Measurements from ENCODE around the gene RYR1. TPM values are rescaled to one million over a fixed set of nuclear protein-coding genes. Genes with fewer than 3 reads are reported as not detected.

RYR1 gene
- total RNA-seq, 4 donors from 2014 or later, result 0.82 to 1.6 (median 1.5) TPM

- TF ChIP-seq CTCF (IDR thresholded peaks at IDR 0.05), result no peak
- no peak for TF ChIP-seq EP300 (IDR thresholded peaks at IDR 0.05)
- TF ChIP-seq POLR2AphosphoS5 (IDR thresholded peaks at IDR 0.05), result no peak
- H3K27me3 ChIP-seq, result peaks cover 91% of the 10 kb centered on the region
- H3K4me1 ChIP-seq, result peaks cover 0 to 8% (median 0%) of the 10 kb centered on the region in 3 donors
- no peaks in the 10 kb centered on the region for H3K9me3 ChIP-seq
- H3K36me3 ChIP-seq, result no peaks in the 10 kb centered on the region
- no peak overlapping the region for H3K27ac ChIP-seq
- ATAC-seq, result no peak
- WGBS, 2 donors (ENCODE audit: low coverage in 1 of 2), result 33 to 83% methylated on average over 1 to 2 of the region's 2 CpGs
- no peak overlapping the region for H3K4me3 ChIP-seq
Observed at GRCh38 chr19:38437917-38438316, 4.4 kb downstream of the RYR1 start.

GRCh38 chr19:38440592-38440991 is 7.1 kb downstream of the RYR1 start:
- H3K27ac ChIP-seq, result no peak overlapping the region
- ATAC-seq, result no peak
- H3K4me3 ChIP-seq, result no peak overlapping the region
- no peaks in the 10 kb centered on the region for H3K9me3 ChIP-seq
- no peak for TF ChIP-seq POLR2AphosphoS5 (IDR thresholded peaks at IDR 0.05)
- no peak for TF ChIP-seq EP300 (IDR thresholded peaks at IDR 0.05)
- no peak for TF ChIP-seq POLR2A (IDR thresholded peaks at IDR 0.05)
- TF ChIP-seq CTCF (IDR thresholded peaks at IDR 0.05), result no peak
- peaks cover 68% of the 10 kb centered on the region for H3K27me3 ChIP-seq
- whole genome bisulfite sequencing, 2 donors (ENCODE audit: low coverage in 1 of 2), result 55 to 70% methylated on average over 3 to 5 of the region's 14 CpGs
- H3K4me1 ChIP-seq, result no peaks in the 10 kb centered on the region
- no peaks in the 10 kb centered on the region for H3K36me3 ChIP-seq

GRCh38 chr19:38441657-38442348 is 8.3 kb downstream of the RYR1 start:
- Histone ChIP-seq H3K36me3 (no peaks in the 10 kb centered on the region), H3K4me1 (no peaks in the 10 kb centered on the region), H3K4me3 (no peak overlapping the region), H3K27me3 (peaks cover 56% of the 10 kb centered on the region), H3K27ac (no peak overlapping the region), H3K9me3 (no peaks in the 10 kb centered on the region)
- WGBS, 2 donors (ENCODE audit: low coverage in 1 of 2), result 34 to 47% methylated on average over 5 to 6 of the region's 7 CpGs
- TF ChIP-seq POLR2A (IDR thresholded peaks at IDR 0.05) (no peak), CTCF (IDR thresholded peaks at IDR 0.05) (no peak), EP300 (IDR thresholded peaks at IDR 0.05) (no peak), POLR2AphosphoS5 (IDR thresholded peaks at IDR 0.05) (no peak)
- ATAC-seq, result no peak

GRCh38 chr19:38442736-38443135 is 9.2 kb downstream of the RYR1 start:
- H3K27ac ChIP-seq, result no peak overlapping the region
- 43 to 67% methylated on average over 1 to 2 of the region's 9 CpGs for WGBS, 2 donors (ENCODE audit: low coverage in 1 of 2)
- no peak overlapping the region for H3K4me3 ChIP-seq
- H3K36me3 ChIP-seq, result no peaks in the 10 kb centered on the region
- H3K9me3 ChIP-seq, result no peaks in the 10 kb centered on the region
- no peak for ATAC-seq
- peaks cover 48% of the 10 kb centered on the region for H3K27me3 ChIP-seq
- TF ChIP-seq POLR2A (IDR thresholded peaks at IDR 0.05) (no peak), EP300 (IDR thresholded peaks at IDR 0.05) (no peak), POLR2AphosphoS5 (IDR thresholded peaks at IDR 0.05) (no peak), CTCF (IDR thresholded peaks at IDR 0.05) (no peak)
- H3K4me1 ChIP-seq, result no peaks in the 10 kb centered on the region

- Histone ChIP-seq H3K36me3 (no peaks in the 10 kb centered on the region), H3K27me3 (peaks cover 40% of the 10 kb centered on the region), H3K4me3 (no peak overlapping the region), H3K9me3 (no peaks in the 10 kb centered on the region), H3K27ac (no peak overlapping the region), H3K4me1 (no peaks in the 10 kb centered on the region)
- WGBS, 2 donors (ENCODE audit: low coverage in 1 of 2), result 78% methylated on average over 8 of the region's 15 CpGs; no CpG with 5 or more reads in 1 of the 2 donors
- TF ChIP-seq CTCF (IDR thresholded peaks at IDR 0.05) (no peak), POLR2AphosphoS5 (IDR thresholded peaks at IDR 0.05) (no peak), EP300 (IDR thresholded peaks at IDR 0.05) (no peak), POLR2A (IDR thresholded peaks at IDR 0.05) (no peak)
- no peak for ATAC-seq
Observed at GRCh38 chr19:38443458-38443999, 10.0 kb downstream of the RYR1 start.

All from gastroesophageal sphincter (tissue), 4 donors.